GM18505 (cell line): Measurements from ENCODE around the gene COL4A3.

Experiments used
- ATAC-seq: cut with Tn5 transposase; IDR thresholded peaks from one replicate; pipeline ENCODE4 v1.9.1; 2021; ENCODE audit not compliant: unreplicated experiment
- POLR2A ChIP-seq: IDR thresholded peaks from 4 replicates; pipeline ENCODE4 v1.6.1; 2011; ENCODE audit warnings: borderline replicate concordance; ENCODE audit not compliant: insufficient read depth, insufficient read length; ENCODE audit errors: extremely low read depth

The COL4A3 gene

GRCh38 chr2:227238238-227239237, 74.1 kb downstream of the COL4A3 start:
- peak; percentile 81 for ATAC-seq
- no peak for TF ChIP-seq POLR2A

- no peak for TF ChIP-seq POLR2A
- ATAC-seq: no peak
Observed at GRCh38 chr2:227241005-227241404, 76.6 kb downstream of the COL4A3 start.

GRCh38 chr2:227248876-227249275, 84.5 kb downstream of the COL4A3 start:
- no peak for ATAC-seq

GRCh38 chr2:227252831-227253230, 88.4 kb downstream of the COL4A3 start:
- no peak for TF ChIP-seq POLR2A
- no peak for ATAC-seq

More at GRCh38 chr2:227248876-227249275, 84.5 kb downstream of the COL4A3 start:
- TF ChIP-seq POLR2A: no peak

GRCh38 chr2:227256605-227257004, 92.2 kb downstream of the COL4A3 start:
- ATAC-seq: no peak
- TF ChIP-seq POLR2A: no peak

- no peak for ATAC-seq
- TF ChIP-seq POLR2A: no peak
Observed at GRCh38 chr2:227257820-227258219, 93.4 kb downstream of the COL4A3 start.

GRCh38 chr2:227260041-227260440, 95.6 kb downstream of the COL4A3 start:
- no peak for TF ChIP-seq POLR2A
- ATAC-seq: no peak

GRCh38 chr2:227267410-227268115, 103.1 kb downstream of the COL4A3 start:
- no peak for TF ChIP-seq POLR2A
- ATAC-seq: no peak

GRCh38 chr2:227280895-227281294, 116.5 kb downstream of the COL4A3 start:
- no peak for TF ChIP-seq POLR2A
- no peak for ATAC-seq

GRCh38 chr2:227285741-227286236, 121.4 kb downstream of the COL4A3 start:
- no peak for ATAC-seq
- TF ChIP-seq POLR2A: no peak

- ATAC-seq: no peak
Observed at GRCh38 chr2:227287771-227288170, 123.3 kb downstream of the COL4A3 start.

GRCh38 chr2:227292314-227292713, 127.9 kb downstream of the COL4A3 start:
- no peak for ATAC-seq
- TF ChIP-seq POLR2A: no peak

More at GRCh38 chr2:227287771-227288170, 123.3 kb downstream of the COL4A3 start:
- no peak for TF ChIP-seq POLR2A

GRCh38 chr2:227293531-227293930, 129.1 kb downstream of the COL4A3 start:
- ATAC-seq: no peak
- no peak for TF ChIP-seq POLR2A
